Loucy (cell line): Measurements from ENCODE around the gene ACY1.

Experiments used
- CTCF ChIP-seq: fragments of 200-600 bp; sonication (generic); conservative IDR thresholded peaks from 2 replicates; pipeline ENCODE4 v1.5.1; 2014; ENCODE audit warnings: mild to moderate bottlenecking, antibody characterized with exemption, low read length
- EZH2phosphoT487 ChIP-seq: fragments of 200-600 bp; IDR thresholded peaks from 2 replicates; pipeline ENCODE4 v1.6.1; 2018; ENCODE audit warnings: antibody characterized with exemption, mild to moderate bottlenecking, moderate library complexity, borderline replicate concordance

- TF ChIP-seq CTCF (no peak; the same call in 1 of the 2 replicates), EZH2phosphoT487 (no peak)
Observed at GRCh38 chr3:51955893-51956770, 27.2 kb upstream of the ACY1 start.
